ENCODE data around the gene STXBP6.

DNA sequence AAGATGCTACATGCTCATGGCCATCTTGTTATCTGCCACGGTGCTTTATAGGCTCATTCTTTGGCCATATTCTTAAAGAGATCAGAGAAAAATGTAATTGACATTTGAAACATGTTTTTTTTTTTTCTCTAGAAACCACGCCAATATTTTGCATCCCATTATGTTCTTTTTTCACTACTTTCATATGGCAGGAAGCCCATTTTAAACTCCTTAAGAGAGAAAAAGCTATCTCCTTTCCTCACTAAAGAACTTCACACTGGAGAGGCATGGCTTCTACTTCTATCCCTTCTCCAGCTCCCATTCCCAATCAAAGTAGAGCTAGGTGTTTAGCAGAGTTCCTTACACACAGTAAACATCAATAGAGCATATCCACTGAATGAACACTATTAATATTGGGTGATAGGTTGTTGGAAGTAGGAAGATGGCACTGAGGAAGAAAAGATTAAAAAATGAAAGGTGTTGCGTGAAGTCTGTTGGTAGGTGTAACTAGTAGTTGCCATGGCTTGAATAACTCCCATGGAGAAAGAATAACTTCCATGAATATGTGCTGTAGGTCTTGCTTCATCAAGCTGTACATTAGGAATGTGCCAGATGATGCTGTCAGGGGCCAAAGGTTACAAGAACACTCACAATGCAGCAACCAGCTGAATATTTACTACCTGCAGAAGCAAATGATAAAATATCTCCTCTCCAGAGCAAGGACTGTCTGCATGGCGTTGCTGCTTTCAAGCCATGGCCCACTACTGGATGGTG lies 178.8 kb downstream of the STXBP6 start:
- TF ChIP-seq, protein P1, sequence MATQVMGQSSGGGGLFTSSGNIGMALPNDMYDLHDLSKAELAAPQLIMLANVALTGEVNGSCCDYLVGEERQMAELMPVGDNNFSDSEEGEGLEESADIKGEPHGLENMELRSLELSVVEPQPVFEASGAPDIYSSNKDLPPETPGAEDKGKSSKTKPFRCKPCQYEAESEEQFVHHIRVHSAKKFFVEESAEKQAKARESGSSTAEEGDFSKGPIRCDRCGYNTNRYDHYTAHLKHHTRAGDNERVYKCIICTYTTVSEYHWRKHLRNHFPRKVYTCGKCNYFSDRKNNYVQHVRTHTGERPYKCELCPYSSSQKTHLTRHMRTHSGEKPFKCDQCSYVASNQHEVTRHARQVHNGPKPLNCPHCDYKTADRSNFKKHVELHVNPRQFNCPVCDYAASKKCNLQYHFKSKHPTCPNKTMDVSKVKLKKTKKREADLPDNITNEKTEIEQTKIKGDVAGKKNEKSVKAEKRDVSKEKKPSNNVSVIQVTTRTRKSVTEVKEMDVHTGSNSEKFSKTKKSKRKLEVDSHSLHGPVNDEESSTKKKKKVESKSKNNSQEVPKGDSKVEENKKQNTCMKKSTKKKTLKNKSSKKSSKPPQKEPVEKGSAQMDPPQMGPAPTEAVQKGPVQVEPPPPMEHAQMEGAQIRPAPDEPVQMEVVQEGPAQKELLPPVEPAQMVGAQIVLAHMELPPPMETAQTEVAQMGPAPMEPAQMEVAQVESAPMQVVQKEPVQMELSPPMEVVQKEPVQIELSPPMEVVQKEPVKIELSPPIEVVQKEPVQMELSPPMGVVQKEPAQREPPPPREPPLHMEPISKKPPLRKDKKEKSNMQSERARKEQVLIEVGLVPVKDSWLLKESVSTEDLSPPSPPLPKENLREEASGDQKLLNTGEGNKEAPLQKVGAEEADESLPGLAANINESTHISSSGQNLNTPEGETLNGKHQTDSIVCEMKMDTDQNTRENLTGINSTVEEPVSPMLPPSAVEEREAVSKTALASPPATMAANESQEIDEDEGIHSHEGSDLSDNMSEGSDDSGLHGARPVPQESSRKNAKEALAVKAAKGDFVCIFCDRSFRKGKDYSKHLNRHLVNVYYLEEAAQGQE (IDR thresholded peaks at IDR 0.05; ENCODE audit: insufficient read depth in 1 of 2, low read depth in 2 of 2, low read length in 2 of 2): no peak
- no peak for TF ChIP-seq SIN3A (IDR thresholded peaks at IDR 0.05; ENCODE audit: borderline replicate concordance, insufficient read depth, low read length)
- TF ChIP-seq POLR2AphosphoS5 (IDR thresholded peaks at IDR 0.05; ENCODE audit: low read depth, low read length): no peak
- TF ChIP-seq TAF1 (IDR thresholded peaks at IDR 0.05; ENCODE audit: borderline replicate concordance, insufficient read depth, low read length): no peak
- no peak for TF ChIP-seq FOXP2 (optimal IDR thresholded peaks at IDR 0.05; ENCODE audit: borderline replicate concordance, extremely low read depth, extremely low read length, insufficient read depth)
